GM19240 (cell line): ENCODE data around the gene ADGRE3.
"Not testable (repeated sequence)": the region's sequence is repeated elsewhere in the genome, so short reads cannot be mapped to it uniquely, and the experiment has no call there.

Source experiments
- DNase-seq: peaks from one replicate; pipeline ENCODE4 v3.0.0; 2011; ENCODE audit warnings: low spot score; ENCODE audit not compliant: insufficient read length

ADGRE3 gene

DNA sequence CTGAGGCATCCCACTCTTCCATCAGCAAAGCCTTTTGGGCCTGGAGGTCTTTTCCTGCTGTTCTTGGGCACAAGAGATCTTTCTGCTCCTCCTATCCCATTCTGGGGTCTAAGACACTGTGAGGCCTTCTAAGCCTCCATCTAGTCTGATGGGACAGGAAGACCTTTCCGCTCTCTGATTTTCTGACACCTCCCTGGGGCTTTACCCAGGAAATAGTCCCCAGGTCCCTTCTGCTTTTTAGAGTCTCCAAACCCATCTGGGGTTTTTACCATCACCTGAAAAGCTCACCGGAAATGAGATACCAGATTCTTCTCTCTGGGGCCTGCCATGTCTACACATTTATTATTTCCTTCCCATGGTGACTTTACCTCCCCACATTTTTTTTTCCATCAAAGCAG lies 70.7 kb downstream of the ADGRE3 start:
- DNase-seq, result peak; percentile 65

DNA sequence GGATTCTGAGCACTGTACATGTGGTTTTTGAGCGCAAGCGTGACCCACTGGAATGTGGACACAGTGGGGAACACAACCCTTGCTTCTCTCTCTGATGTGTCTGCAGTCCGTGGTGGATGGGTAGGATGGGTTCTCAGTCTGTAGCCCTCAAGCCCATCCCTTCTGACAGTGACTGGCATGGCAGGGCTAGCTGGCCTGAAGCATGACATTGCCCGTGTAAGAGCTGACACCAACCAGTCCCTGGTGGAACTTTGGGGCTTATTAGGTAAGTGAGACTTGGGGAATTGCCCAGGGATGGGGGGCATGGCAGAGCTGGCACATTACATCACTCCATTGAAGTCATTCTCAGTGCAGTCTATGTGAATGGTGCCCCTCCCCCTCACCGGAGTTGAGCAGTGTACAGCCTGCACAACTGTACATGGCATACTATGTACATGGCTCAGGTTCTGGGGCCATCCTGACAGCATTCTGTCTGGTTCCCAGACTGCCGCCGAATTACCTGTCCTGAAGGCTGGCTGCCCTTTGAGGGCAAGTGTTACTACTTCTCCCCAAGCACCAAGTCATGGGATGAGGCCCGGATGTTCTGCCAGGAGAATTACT lies 75.0 kb downstream of the ADGRE3 start:
- DNase-seq, result no peak

GRCh38 chr19:14595558-14595957 lies 79.1 kb downstream of the ADGRE3 start:
- no peak for DNase-seq

GRCh38 chr19:14589433-14589832 lies 85.2 kb downstream of the ADGRE3 start:
- not testable (repeated sequence) for DNase-seq

DNA sequence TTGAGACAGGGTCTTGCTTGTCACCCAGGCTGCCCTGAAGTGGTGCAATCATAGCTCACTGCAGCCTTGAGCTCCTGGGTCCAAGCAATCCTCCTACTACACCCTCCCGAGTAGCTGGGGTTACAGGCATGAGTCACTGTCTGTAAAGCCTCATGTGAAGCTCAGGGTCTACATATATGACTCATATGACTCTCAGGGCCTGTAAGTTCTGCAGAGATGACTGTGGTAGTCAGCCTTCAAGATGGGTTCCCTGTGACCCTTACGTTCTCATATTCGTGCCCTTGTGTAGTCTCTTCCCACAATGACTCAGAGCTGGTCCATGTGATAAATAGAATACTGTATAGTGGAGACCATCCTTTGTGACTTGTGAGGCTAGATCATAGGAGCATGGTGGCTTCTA lies 89.5 kb downstream of the ADGRE3 start:
- not testable (repeated sequence) for DNase-seq

DNA sequence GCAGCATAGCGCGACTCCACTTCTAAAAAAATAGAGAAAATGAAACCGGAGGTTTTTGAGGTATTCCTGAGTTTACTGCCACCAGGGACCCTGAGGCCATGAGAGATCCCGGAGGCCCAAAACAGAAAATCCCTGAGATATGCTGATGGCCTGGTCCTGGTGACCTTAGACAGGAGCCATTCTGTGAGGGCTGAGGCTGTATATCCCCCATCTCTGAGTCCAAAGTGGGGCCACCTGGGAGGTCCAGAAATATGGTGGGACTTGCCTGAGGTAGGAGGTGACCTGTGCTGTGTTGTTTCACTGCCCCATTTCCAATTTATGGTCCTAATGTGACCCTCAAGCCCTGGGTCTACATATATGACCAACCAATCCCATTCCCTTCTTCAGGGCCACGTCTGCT lies 90.3 kb downstream of the ADGRE3 start:
- DNase-seq, result not testable (repeated sequence)

DNA sequence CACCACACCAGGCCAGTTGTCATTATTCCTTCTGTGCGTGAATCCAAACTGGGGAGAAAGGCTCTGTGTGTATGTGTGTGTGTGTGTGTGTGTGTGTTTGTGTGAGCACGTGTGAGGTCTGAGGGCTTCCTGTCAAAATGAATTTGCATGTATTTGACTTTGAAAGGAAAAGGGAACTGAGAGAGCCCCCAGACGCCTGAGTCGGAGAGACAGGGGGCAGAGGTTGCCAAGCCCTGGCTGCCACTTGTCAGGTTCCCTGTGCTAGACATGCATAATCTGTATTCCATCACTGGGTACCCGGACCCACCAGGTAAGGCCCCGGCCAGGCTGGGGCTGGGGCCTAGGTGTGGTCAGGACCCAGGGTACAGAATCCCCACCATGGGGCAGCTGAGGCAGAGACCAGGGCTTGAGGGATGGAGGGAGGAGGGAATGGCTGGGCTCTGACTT lies 91.7 kb downstream of the ADGRE3 start, which contains the start of gene CLEC17A:
TSS of gene CLEC17A (plus strand) at position 191 of the 447 bp plus-strand sequence. CDS start at position 268, 77 bp downstream.
- DNase-seq, result peak; percentile 39

DNA sequence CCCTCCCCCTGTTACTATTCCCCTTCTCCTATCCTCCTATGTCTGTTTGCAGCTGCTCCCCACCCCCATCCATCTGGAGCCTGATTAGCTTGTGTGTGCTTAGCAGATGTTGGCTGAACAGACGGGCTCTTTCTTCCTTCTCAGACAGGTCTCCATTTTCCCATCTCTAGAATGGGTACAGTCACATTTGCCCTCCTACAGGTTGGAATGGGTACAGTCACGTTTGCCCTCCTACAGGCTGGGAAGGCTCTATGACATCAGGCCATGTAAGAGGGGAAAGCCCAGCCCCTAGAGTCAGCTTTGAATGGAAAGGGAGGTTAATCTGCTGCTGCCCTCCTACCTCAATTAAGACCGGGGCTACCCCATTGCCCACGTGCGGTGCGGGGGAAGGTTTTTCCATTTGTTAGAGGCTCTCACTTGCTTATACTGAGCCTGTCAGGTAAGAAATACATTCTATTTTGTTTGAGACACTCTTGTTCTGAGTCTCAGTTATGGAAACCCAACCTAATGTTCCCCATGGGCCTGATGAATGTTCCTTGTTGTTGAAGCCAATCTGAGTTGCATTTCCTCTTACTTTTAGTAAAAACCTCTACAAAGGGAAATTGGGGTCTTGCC lies 93.9 kb downstream of the ADGRE3 start:
- DNase-seq, result no peak

- no peak for DNase-seq
Observed at GRCh38 chr19:14577885-14578427, 96.7 kb downstream of the ADGRE3 start.

DNA sequence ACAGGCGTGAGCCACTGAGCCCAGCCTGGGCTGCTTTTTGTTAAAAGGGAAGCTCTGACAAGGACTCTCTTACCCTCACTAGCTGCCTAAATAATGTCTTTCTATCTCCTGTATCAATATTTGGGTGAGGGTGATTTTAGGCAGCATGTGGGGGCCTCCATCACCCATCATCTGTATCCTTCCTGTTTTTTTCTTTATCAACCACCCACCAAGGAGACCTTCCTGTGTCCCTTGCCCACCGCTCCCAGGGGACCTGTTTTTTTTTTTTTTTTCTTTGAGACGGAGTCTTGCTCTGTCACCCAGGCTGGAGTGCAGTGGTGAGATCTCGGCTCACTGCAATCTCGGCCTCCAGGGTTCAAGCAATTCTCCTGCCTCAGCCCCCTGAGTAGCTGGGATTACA lies 97.4 kb downstream of the ADGRE3 start:
- DNase-seq, result no peak

GRCh38 chr19:14576363-14576762 lies 98.3 kb downstream of the ADGRE3 start:
- DNase-seq, result no peak

DNA sequence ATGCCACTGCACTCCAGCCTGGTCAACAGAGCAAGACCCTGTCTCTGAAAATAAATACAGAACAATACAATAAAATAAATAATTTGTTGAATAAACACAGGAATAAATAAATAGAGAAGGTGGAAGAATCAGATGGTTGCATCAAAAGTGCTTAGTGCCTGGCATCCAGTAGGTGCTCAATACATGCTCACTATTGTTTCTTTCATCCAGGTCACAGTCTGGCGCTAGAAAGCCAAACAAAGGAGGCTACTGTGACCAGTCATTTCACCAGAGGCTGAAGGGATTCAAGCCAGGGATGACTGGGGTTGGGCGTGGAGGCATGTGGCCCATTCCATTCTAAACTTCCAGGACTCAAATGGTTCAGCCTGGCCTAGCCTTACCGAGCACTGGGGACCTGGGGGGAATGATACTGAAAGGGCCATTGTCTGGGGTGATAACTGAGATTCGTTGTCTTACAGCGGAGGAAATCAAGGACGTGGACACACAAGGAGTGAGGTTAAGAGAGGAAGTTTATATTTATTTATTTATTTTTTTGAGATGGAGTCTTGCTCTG lies 99.1 kb downstream of the ADGRE3 start:
- no peak for DNase-seq

- peak; percentile 68 for DNase-seq
Observed at GRCh38 chr19:14571695-14572490, 102.8 kb downstream of the ADGRE3 start, which contains the start of gene NDUFB7. NDUFB7 (minus strand) TSS chr19:14572066; CDS start chr19:14572000, 66 bp downstream.

DNA sequence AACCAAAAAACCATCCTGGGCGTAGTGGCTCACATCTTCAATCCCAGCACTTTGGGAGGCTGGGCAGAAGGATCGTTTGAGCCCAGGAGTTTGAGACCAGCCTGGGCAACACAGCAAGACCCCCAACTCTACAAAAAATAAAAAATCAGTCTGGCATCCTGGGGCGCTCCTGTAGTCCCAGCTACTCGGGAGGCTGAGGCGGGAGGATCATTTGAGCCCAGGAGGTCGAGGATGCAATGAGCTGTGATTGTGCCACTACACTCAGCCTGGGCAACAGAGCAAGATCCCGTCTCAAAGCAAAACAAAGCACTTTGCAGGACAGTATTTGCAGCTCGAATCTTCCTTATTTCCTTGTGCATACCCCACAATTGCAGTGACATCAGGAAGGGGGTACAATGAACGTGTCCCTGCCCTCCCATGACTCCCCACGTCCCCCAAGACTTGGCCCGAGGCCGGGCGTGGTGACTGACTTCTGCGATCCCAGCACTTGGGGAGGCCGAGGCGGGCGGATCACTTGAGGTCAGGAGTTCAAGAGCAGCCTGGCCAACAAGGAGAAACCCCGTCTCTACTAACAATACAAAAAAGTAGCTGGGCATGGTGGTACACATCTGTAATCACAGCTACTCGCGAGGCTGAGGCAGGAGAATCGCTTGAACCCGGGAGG lies 103.6 kb downstream of the ADGRE3 start:
- DNase-seq, result no peak
